Adipose tissue (tissue), 3 donors: ENCODE data around the gene SETBP1. TPM values are rescaled to one million over a fixed set of nuclear protein-coding genes. Genes with fewer than 3 reads are reported as not detected.

Experiments used
- H3K27ac ChIP-seq: one replicate; pipeline ENCODE4 v1.5.1; 2013; ENCODE audit warnings: low read depth, low read length
- WGBS, 3 donors: extraction: QIAGEN DNeasy Blood & Tissue Kit; methylation state at CpG; one replicate each; pipeline ENCODE4 v1.1.7; 2013; 5-methylcytosine and 5-hydroxymethylcytosine counted together
- polyA plus RNA-seq, 3 donors: library from polyadenylated mRNA; stranded (reverse); fragments of 200-250 nt; gene quantifications; one replicate each; pipeline ENCODE4 v1.2.3, GENCODE V29; 2013
- donor health status: healthy with polysubstance abuse.
- donor health status: Bipolar disorder and iron deficiency.
- donor health status: healthy.

SETBP1 gene
- polyA plus RNA-seq, 3 donors: 2.3 to 5.6 (median 2.7) TPM

DNA sequence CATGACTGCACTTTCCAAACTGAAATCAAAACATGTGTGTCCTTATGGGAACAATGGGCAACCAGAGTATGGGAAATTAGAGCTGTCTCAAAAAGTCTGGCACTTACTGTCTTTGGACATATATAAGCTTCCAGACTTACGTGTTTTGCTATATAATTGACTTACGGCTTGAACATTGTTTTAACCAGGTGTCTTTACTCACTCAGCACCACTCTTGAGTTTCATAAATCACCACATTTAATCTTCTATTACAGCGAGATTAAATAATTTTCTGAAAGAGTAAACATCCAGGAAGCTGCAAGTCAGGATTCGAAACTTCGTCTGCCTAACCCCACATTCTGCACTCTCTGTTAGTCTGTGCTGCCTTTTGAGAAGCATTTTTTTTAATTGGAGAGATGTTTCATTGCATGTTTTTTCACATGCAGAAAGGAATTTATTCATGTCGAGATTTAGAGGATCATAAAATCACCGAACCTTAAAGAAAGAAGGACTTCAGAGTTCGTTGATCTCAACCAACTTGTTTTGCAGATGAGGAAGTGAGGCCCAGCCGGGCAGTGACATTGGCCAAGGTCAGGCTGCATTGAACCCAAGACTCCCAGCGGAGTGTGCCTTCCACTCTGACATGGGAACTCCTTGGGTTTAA, 137.3 kb downstream of the SETBP1 start:
- no peak overlapping the region for H3K27ac ChIP-seq
- WGBS, 3 donors: 60 to 88% (median 87%) methylated on average over 10 of the region's 10 CpGs

DNA sequence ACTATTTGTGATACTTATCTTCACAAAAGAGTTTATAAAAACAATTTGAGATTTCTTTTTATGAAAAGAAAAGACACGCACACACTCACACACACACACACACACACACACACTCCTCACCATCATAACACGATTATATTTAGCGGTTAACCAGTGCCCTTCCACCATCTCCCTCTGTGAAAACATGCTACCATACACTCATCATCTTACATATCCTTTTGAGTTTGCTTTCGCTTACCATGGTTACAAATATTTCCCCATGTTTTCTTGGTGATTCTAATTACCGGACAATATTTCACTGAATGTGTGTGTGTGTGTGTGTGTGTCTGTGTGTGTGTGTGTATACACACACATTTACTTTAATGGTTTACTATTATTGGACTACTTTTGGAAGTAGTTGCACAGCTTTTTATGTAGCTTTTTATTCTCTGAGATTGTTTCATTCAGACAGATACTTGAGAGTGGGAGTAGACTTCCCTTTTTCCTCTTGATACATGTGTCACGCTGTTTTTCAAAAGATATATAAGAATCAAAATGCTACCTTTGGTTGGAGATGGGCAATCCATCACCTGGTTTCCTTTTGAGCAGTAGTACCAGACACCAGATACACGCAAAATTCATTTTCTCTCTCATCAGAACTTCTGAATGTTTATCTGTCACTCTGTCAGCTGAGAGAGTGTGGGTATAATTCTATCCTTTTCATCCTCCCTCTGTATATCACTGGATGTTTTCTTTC, 138.1 kb downstream of the SETBP1 start:
- WGBS, 3 donors: 85 to 87% (median 86%) methylated on average over 7 of the region's 7 CpGs
- no peak overlapping the region for H3K27ac ChIP-seq

DNA sequence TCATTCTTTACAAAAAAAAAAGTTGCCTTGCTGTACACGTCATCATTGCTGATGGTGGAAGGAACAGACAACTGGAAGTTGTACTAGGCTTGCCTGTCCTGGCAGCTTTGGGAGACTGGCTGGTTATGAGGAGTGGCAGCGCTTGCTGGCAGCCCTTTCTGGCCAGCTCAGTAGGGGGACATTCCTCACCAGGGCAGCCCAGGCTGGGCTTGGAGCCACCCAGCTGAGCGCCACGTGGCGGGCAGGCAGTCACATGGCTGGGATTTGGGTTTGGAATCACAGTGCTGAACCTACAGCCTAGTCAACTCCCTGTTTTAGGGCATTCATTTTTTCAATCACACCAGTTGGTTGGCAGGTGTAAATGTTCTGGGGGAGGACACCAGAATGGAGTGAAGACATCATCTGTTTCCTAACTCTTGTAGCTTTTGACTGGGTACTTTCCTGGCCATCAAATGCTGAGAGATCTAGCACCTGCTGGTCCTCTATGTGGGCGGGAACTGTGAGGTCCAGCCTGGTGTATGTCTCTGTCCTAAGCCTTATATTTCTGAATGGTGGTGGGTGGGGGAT, 139.3 kb downstream of the SETBP1 start:
- no peak overlapping the region for H3K27ac ChIP-seq
- 82 to 91% (median 84%) methylated on average over 6 of the region's 6 CpGs for WGBS, 3 donors

DNA sequence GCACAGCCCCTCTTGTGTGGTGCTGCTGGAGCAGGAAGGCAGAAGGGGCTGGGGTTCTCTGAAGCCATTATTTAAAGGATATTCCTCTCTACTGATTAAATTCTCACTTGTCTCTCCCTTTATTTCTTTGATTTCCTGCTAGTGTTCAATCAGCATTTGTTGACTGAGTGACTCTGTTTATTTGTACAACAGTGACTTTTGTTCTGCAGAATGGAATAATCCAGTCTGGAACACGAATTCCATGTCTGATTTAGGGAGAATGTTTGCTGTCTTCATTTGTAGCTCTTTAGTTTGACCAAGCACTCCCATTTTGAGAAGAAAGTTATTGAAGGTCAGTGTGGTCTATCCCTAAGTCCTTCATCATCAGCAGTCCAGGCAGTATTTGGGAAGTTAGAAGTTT, 141.2 kb downstream of the SETBP1 start:
- no peak overlapping the region for H3K27ac ChIP-seq
- WGBS, 3 donors: 27 to 83% (median 69%) methylated on average over 1 of the region's 1 CpG

DNA sequence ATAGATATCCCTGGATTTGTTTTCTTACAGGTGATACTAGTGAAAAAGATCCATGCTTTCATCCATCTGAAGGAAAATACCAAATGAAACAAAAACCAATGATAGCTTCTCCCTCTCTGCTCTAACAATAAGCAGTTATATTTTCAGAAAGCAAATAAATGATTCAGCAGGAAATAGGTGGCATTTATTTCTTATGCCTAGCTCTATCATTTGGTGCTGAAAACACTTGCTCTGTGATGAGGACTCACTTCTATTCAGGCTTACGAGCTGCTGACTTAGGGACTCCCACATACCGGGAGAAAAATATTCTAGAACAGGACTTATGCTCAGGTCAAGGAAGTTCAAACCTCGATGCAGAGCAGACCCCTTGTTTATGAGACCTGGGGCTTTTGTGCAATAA, 142.6 kb downstream of the SETBP1 start:
- no peak overlapping the region for H3K27ac ChIP-seq
- 46 to 58% (median 51%) methylated on average over 3 of the region's 3 CpGs for WGBS, 3 donors

DNA sequence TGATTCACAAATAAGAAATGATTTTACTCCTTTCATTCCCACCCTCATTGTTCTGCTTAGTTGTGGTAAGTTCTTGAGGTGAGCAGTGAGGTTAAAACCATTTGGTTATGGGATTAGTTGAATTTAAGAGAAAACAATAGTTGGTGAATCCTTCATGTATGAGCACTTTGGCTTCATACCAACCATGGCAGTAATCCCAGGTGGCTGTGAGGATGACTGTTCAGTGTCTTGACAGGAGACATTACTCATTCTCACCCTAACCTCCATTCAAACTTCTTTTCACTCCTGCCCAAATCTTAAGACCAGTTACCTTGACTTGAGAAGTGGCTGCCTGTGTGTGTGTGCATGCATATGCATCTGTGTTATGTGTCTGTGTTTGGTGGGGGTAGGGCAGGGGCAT, 143.1 kb downstream of the SETBP1 start:
- H3K27ac ChIP-seq: no peak overlapping the region

DNA sequence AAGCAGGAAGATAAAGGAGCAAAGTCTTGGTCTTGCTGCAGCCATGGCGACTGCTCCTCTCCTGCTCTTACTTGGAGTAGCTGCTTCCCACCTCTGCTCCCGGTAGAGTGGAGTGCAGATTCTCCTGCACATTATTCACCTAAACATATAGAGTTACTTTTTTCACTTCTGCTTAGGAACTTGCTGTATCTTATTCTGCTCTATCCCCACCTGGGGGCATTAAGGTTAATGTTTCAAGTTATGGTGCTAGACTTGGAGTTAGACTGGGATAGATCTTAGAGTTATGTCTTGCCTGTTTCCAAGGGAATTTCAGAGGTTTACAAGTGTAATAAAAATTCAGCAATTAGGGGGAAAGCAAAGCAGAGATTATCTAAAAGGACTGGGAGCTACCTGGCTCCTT, 144.2 kb downstream of the SETBP1 start:
- 63 to 76% (median 69%) methylated on average over 2 of the region's 2 CpGs for WGBS, 3 donors

DNA sequence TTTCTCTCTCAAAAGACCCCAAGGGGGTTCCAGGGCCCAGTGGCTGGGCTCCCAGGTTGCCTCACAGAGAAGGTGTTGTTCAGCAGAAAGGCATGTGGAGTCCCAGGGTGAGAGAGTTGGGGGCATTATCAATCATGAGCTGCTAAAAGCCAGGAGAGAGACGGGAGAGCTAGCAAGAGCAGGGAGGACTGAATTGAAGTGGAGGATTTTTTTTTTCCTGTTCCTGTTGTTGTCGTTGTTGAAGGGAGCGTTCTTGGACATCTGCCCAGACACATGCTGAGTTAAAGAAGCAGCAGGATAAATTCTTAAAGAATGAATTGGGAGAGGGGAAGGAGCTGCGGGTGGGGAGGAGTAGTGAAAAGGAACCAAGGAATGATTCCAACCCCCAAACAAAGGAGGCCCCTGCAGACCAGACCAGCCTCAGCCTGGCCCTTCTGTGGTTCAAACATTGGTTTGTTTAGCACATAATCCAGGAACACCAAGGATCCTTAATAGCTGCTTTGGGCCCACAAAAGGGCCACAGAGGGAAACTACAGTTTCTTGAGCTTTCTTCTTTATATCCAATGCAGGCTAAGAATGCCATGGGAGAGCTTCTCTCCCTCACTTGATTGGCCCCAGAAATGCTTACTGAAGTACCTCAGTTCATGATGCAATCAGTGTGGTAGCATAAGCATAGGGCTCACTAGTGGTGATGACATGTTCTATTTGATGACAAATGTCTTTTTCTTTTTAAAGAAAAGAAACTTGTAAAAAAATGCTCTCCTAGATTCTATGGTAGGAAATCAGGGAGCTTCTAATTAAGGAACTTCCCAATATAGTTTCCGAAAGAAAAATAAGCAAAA, 146.0 kb downstream of the SETBP1 start:
- 17 to 25% (median 22%) methylated on average over 5 of the region's 5 CpGs for WGBS, 3 donors
- no peak overlapping the region for H3K27ac ChIP-seq

More for the DNA sequence above, 144.2 kb downstream of the SETBP1 start:
- no peak overlapping the region for H3K27ac ChIP-seq

DNA sequence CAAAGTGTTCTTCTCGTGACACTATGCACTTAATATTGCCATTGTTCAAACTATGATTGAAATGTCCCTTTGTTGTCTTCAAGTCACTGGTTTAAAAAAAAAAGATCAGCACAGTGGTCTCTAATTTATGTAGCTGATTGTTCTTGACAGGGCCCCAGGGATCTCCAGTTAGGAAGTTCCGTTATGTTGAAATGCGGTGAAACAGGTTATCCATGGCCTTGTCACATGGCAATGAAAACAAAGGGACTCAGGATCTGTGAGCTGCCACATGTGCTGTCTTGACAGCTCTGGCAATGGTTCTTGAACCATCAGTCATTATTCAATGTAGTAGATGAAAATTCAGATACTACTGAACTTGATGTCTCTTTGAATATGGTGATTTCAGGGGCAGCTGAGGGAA, 147.4 kb downstream of the SETBP1 start:
- no peak overlapping the region for H3K27ac ChIP-seq
- 57 to 85% (median 82%) methylated on average over 3 of the region's 3 CpGs for whole genome bisulfite sequencing, 3 donors

DNA sequence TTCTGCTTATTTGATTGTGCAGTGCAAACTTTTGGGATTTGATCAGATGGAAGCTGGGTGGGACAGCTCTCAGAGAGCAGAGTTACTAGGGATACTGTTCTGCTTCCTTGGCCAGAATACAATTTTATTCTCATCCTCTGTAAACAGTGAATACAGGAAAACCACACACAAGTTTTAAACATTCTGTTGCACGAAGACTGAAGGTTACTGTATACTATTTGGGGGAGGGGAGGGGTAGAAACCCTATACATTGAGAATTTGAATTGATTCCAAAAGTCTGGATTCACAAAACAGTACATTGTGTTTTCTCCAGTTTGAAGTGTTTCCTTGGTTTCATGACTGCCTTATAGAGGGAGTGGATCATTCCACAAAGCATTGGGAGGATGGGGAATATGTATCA, 149.9 kb downstream of the SETBP1 start:
- no peak overlapping the region for H3K27ac ChIP-seq
- WGBS, 3 donors: 23 to 43% (median 32%) methylated on average over 1 of the region's 1 CpG

DNA sequence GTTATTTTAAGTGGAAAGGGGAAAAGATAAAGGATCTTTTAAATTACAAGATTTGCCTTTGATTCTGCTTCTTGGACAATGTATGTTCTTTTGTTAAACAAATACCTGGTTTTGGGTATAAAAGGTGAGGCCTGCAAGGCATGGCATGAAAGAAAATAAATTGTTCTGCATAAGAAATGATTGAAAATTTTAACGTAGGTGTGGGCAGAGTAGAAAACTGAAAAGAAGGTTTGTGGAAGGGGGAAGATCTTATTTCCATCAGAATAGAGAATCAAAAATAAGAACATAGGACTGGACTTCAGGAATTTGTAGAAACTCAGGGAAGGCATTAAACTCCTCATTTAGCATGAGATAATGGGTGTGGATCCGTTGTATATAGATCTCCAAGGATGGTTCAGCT, 153.1 kb downstream of the SETBP1 start:
- WGBS, 3 donors: 89 to 95% (median 93%) methylated on average over 2 of the region's 2 CpGs
- no peak overlapping the region for H3K27ac ChIP-seq

DNA sequence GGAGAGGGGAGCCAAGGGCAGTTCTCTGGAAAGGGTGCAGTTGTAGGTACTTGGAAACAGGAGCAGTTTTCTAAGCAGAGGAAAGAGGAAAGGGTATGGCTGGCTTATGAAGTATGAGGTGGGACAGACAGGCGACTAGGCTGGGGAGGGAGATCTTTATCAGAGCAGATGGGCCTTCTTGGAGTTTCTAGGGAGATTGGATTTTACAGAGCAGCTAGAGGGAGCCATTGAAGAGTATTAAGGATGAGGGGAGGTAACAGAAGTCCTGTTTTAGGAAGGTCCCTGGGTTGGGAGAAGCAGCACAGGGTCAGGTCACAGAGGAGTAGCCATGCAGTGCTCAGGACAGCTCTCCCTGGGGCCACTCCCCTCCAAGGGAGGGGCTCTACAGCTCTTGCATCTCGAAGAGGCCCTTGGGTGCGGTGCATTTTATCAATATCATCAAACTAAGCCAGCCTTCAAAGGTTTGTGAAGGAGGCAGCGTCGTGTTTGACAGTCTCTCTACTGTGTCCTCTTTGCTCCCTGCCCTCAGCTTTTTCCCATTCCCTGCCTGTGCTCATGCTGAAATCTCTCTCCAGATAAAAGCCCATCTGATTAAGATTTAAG, 154.3 kb downstream of the SETBP1 start:
- 74 to 83% (median 82%) methylated on average over 5 of the region's 5 CpGs for WGBS, 3 donors
- H3K27ac ChIP-seq: no peak overlapping the region

DNA sequence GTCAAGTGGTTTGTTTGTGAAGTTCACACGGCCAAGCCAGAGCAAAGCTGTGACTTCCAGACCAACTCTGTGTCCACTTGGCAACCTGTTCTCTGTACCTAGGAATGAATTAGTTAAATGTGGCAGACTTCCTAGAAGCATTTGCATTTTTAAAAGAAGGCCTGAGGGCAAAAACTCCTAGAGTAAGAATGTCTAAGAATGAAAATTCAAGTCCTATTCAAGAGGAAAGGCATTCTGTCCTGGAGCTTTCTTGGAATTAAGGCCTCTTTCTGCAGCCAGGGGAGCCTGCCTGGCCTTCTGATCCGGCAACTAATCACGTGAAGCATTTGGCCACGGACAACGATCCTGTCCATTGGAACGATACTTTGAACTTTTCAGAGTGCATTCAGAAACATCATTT, 155.0 kb downstream of the SETBP1 start:
- no peak overlapping the region for H3K27ac ChIP-seq
- WGBS, 3 donors: 21 to 71% (median 70%) methylated on average over 6 of the region's 6 CpGs

DNA sequence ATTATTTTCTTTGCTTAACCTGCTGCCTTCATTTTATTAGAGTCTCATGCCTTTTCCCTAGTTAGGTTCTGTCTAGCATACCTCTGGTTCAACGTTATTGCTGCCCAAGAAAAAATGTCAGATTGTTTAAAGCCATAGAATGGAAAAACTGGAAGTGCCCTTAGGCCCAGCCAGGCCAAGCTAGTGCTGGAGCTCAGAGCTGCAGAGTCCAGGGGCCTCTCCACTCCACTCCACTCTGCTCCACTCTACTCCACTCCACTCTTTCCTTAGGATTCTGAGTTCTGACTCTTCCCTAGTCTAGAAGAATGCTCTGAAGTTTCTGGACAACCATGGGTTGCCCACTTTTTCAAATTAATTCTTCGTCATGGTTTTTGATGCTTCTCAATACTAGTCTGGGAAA, 155.6 kb downstream of the SETBP1 start:
- no peak overlapping the region for H3K27ac ChIP-seq
- 73 to 91% (median 85%) methylated on average over 2 of the region's 2 CpGs for WGBS, 3 donors

DNA sequence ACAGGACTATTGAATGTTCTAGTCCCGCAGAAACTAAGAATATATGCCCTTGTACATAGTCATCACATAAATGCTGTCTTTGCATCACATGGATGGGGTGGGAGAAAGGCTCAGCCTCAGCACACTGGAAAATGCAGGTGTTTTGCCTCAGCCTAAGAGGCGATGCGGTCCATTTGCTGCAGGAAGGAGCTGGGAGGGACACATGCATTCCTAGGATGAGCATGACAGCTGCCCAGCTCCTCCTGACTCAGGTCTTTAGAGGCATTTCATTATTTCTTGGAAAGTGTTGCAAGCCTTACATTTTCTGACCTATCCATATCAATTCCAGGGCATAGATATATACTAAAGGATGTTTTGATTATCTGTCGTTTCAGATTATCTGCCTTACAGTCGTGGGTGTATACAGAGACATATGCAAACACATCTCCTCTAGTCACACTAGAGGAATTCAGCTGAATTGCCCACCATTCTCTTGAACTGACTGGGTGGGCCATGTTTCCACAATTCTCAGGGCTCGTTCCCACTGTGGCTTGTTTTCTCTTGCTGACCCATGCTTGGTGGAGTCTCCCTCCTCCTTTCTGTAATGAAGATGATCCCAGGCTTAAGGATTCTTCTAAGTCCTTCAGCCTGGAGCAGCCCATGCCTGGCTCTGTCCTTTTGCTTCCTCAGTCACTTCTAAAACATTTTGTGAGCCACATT, 156.9 kb downstream of the SETBP1 start:
- H3K27ac ChIP-seq: no peak overlapping the region
- 86 to 93% (median 93%) methylated on average over 6 of the region's 6 CpGs for WGBS, 3 donors

DNA sequence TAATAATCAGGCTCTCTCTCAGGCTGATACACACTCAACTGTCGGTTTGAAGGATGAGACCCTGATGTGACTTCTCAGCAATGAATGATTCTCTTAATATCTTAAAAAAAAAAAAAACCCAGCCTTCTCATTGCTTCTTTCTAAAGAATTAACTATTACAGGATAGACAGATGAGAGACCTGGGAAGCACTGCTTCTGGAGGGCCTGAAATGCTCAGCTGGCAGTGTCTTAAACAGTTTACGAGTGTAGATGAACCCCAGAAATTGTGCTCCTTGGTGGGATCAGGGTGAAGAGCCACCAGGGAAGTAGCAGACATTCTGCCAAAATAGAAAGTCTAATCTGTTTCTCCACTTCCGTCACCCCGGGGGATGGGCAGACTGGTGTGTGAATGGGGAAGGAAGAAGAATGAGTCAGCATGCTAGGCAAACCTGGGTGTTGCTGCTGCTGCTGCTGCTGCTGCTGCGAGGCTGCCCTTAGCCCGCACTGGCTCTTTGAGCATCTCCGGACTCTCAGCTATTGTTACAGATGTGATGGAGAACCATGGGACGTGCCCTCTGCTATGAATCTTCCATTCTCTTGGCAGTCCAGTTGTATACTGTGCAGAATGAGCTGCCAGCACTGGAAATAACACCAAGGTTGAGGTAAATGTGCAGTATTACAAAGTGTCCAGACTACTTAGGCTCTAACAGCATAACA, 158.4 kb downstream of the SETBP1 start:
- no peak overlapping the region for H3K27ac ChIP-seq
- 31 to 61% (median 32%) methylated on average over 8 of the region's 8 CpGs for WGBS, 3 donors

DNA sequence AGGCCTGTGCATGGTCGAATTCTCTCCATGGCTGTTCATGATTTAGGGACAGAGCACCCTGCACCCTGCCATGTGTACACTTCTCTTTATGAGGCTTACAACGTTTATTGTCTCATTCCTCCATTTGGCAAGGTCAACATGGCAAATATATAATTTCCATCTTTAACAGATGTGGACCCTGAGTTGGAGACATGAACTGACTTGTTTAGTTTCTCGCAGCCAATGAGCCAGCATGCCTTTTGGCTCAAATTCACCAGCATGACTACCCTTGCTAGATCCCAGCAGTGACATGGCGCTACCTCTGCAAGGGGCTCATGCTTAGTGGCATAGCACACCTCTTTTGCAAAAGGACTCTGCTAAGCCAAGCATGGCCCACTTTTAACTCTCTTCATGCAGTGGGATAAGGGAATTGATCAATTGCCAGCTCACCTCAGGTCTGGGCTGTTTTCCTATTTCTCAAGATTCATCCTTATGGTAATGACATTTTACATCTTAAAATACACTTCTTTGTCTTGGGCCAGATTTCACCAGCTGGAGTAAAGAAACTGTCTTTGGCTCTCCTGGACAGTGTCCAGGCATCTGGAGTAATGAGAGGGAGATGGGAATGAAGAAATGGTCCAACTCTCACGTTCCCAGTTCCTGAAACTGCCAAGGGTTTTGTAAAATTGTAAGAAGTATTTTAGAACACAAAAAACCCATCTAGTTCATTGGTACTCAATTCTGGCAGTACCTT, 159.5 kb downstream of the SETBP1 start:
- no peak overlapping the region for H3K27ac ChIP-seq
- 69 to 72% (median 71%) methylated on average over 5 of the region's 5 CpGs for WGBS, 3 donors
